AML-193 (cell line): ENCODE data around the gene GFRAL.

ENCODE experiments used
- DNase-seq, 2 experiments: peaks; one replicate each; lab custom pipeline; 2025; lab: John Stamatoyannopoulos, UW

Gene GFRAL

DNA sequence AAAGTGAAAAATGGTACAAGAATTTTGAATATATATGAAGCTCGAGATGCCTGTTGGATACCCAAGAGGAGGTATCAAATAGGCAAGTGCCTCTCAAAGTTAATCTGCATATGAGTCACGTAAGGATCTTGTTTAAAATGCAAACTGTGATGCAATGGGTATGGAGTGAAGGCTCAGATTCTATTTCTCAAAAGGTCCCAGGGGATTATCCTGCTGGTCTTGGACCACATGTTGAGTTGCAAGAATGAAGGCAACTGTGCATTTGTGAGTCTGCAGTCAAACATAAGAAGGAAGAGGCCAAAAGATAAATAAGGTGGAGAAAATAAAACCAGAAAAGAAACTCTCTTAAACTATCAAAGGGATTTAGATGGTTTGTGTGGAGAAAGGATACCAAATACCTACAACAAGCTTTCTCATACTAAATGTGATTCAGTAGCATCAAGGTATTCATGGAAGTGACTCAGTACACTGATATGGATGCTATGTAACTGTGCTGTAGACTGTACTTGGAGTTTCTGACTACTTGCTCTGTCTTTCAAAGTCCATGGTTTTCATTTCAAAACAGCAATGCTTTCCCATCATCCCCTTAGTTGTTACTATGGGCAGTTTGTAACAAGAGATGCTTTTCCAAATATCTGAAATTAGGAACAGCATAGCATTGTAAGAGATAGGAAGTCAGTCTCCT lies 106.3 kb downstream of the GFRAL start:
- DNase-seq, result no peak

GRCh38 chr6:55437141-55437540 lies 109.9 kb downstream of the GFRAL start:
- no peak for DNase-seq

DNA sequence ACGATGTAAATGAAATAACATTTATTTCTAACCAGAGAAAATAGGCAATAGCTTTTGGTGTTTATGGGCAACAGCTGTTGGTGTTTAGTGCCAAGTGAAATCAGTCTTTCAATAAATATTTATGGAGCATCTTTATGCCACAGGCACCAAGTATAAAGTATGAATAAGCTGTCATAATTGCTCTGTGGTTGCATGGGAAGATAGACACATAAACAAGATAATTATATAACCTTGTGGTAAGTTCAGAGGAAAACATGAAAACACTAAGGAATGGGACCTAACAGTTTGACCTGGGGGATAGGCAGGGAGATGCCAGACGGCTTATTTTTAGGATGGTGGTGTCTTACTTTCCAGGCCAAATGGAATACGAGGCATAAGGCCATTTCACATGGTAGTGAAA lies 110.9 kb downstream of the GFRAL start:
- DNase-seq, result no peak

- no peak for DNase-seq
These were observed 116.2 kb downstream of the GFRAL start for GRCh38 chr6:55443238-55444134.

DNA sequence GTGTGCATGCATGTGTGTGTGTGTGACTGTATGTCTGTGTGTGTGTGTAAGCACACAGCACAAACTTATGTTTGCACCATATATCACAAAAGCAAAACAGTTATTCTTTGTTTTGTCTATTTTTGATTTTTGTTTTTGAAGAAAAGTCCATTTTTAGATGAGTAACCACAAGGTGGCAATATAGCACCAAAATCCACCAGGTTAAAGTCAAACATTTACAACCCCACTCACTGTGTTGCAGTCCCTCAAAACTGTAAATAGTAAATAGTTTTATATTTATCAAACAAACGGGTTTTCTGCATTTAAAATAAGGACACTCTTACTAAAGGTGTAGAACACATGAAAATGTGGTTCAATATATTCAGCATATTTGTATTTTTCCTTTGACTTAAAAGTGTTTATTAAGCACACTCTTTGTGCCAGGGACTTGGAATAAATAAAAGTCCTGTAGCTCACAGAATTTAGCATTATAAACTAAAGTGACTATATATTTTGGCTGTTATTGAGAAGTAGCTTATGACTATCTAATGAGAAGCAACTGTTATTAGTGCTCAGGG lies 118.5 kb downstream of the GFRAL start:
- DNase-seq, result peak; percentile 37 to 51

- DNase-seq, result no peak
These were observed 120.6 kb downstream of the GFRAL start for GRCh38 chr6:55447891-55448290.

DNA sequence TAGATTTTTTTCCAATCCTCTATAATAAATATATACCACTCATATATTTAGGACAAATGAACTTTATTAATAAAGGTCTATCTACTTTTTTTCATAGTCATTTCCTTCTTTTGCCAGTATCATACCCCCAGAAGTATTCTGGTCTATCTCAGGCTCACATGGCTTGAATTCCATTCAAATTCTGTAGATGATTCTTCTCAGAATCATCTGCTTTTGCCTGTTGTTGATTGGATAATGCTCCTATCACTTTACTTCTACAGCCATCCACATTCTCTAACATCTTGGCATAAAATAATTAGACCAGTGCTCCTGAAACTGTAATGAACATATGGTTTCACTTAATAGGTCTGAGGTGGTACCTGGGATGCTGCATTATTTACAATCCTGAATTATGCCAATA lies 121.2 kb downstream of the GFRAL start:
- no peak for DNase-seq

GRCh38 chr6:55449225-55449624 lies 122.0 kb downstream of the GFRAL start:
- DNase-seq, result peak; percentile 32 to 35

- DNase-seq, result no peak
These were observed 122.7 kb downstream of the GFRAL start for GRCh38 chr6:55450005-55450404.
